Upper lobe of left lung (tissue), 4 donors: Measurements from ENCODE around the gene SAMD3.
"Not testable (repeated sequence)": the region's sequence is repeated elsewhere in the genome, so short reads cannot be mapped to it uniquely, and the experiment has no call there.

Experiments used
- EP300 ChIP-seq, 4 donors: sonication (generic); formaldehyde crosslinking; IDR thresholded peaks; one replicate each; pipeline ENCODE4 v1.5.1; 2017; ENCODE audit warnings: antibody characterized with exemption in 4 of 4, control low read depth in 2 of 4
- POLR2A ChIP-seq, 4 donors: fragments of 450-650 bp; IDR thresholded peaks; one replicate each; pipeline ENCODE4 v1.5.1; 2016 to 2017; ENCODE audit warnings: antibody characterized with exemption in 4 of 4, mild to moderate bottlenecking in 2 of 4
- POLR2AphosphoS5 ChIP-seq, 2 donors: sonication (generic); formaldehyde crosslinking; IDR thresholded peaks; one replicate each; pipeline ENCODE4 v1.5.1; 2017; ENCODE audit warnings: antibody characterized with exemption in 2 of 2
- TF ChIP-seq, protein P1 (sequence below), 6 experiments: fragments of 450-650 bp in 4 of 6; fragments of 200-600 bp in 2 of 6; sonication (generic) in 2 of 6; IDR thresholded peaks; one replicate each; pipeline ENCODE4 v1.5.1; 2016 to 2019; ENCODE audit warnings: antibody characterized with exemption in 6 of 6

DNA sequence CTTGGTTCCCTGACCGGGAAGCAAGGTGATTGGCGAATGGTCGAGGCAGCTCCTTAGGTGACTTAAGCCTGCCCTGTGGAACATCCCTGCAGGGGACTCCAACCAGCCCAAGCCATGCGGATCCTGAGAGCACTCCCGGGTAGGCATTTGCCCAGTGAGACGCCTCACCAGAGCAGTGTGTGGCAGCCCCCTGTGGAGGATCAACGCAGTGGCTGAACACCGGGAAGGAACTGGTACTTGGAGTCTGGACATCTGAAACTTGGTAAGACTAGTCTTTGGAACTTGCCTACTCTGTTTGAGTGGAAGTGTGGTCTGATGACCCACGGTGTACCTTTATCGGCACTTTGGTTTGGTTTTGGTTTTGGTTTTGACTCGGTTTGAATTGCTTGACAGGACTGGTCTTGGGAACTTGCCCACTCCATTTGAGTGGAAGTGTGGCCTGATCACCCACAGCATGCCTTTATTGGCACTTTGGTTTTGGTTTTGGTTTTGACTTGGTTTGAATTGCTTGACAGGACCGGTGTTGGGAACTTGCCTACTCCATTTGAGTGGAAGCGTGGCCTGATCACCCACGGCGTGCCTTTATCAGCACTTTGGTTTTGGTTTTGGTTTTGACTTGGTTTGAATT is 38.0 kb upstream of the SAMD3 start:
- TF ChIP-seq, protein P1, sequence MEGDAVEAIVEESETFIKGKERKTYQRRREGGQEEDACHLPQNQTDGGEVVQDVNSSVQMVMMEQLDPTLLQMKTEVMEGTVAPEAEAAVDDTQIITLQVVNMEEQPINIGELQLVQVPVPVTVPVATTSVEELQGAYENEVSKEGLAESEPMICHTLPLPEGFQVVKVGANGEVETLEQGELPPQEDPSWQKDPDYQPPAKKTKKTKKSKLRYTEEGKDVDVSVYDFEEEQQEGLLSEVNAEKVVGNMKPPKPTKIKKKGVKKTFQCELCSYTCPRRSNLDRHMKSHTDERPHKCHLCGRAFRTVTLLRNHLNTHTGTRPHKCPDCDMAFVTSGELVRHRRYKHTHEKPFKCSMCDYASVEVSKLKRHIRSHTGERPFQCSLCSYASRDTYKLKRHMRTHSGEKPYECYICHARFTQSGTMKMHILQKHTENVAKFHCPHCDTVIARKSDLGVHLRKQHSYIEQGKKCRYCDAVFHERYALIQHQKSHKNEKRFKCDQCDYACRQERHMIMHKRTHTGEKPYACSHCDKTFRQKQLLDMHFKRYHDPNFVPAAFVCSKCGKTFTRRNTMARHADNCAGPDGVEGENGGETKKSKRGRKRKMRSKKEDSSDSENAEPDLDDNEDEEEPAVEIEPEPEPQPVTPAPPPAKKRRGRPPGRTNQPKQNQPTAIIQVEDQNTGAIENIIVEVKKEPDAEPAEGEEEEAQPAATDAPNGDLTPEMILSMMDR (IDR thresholded peaks at IDR 0.05) = not testable (repeated sequence)
- TF ChIP-seq POLR2A, POLR2AphosphoS5, EP300 (IDR thresholded peaks at IDR 0.05): not testable (repeated sequence)
